Measurements from ENCODE around the gene BLVRB. TPM values are rescaled to one million over a fixed set of nuclear protein-coding genes. Genes with fewer than 3 reads are reported as not detected.
"Not testable (repeated sequence)": the region's sequence is repeated elsewhere in the genome, so short reads cannot be mapped to it uniquely, and the experiment has no call there.

Gene BLVRB
- polyA plus RNA-seq, 3 donors from 2014 or later = 30.8 to 52.5 (median 45.9) TPM

GRCh38 chr19:40501599-40501998 is 36.1 kb upstream of the BLVRB start:
- no peaks in the 10 kb centered on the region for H3K4me1 Mint-ChIP-seq
- H3K27me3 Mint-ChIP-seq (ENCODE audit: low read depth in 3 of 3) = peaks cover 5 to 27% (median 6%) of the 10 kb centered on the region in 3 donors
- H3K4me3 Mint-ChIP-seq = no peak overlapping the region
- peaks cover 0 to 4% (median 0%) of the 10 kb centered on the region in 3 donors for H3K36me3 Mint-ChIP-seq
- no peak for DNase-seq
- no peak overlapping the region for H3K27ac Mint-ChIP-seq
- peaks cover 0 to 3% (median 0%) of the 10 kb centered on the region in 6 donors for H3K9me3 Mint-ChIP-seq

DNA sequence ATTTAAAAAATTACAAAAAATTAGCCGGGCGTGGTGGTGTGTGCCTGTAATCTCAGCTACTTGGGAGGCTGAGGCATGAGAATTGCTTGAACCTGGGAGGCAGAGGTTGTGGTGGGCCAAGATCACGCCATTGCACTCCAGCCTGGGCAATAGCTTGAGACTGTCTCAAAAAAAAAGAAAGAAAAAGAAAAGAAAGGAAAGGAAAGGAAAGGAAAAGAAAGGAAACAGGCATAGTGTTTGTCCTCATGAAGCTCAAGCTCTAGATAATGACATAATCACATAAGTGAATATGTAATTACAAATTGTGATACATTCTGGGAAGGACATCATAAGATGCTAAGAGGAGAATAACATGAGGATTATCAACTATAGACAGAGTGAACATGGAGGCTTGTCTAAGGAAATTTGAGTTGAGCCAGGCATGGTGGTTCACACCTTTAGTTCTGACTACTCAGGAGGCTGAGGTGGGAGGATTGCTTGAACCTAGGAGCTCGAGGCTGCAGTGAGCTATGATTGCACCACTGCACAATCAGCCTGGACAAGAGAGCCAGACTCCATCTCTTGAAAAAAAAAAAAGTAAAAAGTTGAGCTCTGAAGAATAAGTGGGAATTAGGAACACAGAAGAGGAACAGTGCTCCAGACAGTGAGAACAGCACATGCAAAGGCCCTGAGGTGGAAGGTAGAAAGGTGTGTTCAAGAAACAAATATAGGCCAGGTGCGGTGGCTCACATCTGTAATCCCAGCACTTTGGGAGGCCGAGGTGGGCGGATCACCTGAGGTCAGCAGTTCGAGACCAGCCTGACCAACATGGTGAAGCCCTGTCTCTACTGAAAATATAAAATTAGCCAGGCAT is 35.4 kb upstream of the BLVRB start:
- not testable (repeated sequence) for H3K27ac Mint-ChIP-seq, H3K4me3 Mint-ChIP-seq, H3K36me3 Mint-ChIP-seq, DNase-seq, H3K9me3 Mint-ChIP-seq, H3K4me1 Mint-ChIP-seq
- peaks cover 5 to 26% (median 6%) of the 10 kb centered on the region in 3 donors for H3K27me3 Mint-ChIP-seq (ENCODE audit: low read depth in 3 of 3)

GRCh38 chr19:40499320-40499719 is 33.8 kb upstream of the BLVRB start:
- no peaks in the 10 kb centered on the region for H3K4me1 Mint-ChIP-seq
- H3K9me3 Mint-ChIP-seq = peaks cover 0 to 2% (median 0%) of the 10 kb centered on the region in 6 donors
- no peak overlapping the region for H3K27ac Mint-ChIP-seq
- H3K4me3 Mint-ChIP-seq = no peak overlapping the region
- H3K36me3 Mint-ChIP-seq = no peaks in the 10 kb centered on the region
- H3K27me3 Mint-ChIP-seq (ENCODE audit: low read depth in 3 of 3) = peaks cover 2 to 26% (median 6%) of the 10 kb centered on the region in 3 donors
- no peak for DNase-seq

DNA sequence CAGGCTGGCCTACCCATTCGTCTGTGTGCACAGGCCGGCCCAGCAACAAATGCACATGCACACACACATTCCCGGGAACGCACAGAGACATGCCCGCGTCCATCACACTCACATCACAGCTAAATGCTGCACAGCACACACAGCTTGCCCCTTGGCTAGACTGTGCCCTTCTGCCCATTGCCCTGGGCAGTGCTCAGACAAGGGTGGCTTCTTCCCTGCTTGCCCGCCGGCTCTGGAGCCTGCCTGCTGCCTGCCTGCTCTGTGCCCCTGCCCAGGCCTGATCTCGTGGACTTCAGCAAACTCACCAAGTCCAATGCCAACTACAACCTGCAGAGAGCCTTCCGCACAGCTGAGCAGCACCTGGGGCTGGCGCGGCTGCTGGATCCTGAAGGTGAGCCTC is 31.7 kb upstream of the BLVRB start:
- H3K9me3 Mint-ChIP-seq = no peaks in the 10 kb centered on the region
- no peaks in the 10 kb centered on the region for H3K36me3 Mint-ChIP-seq
- H3K4me3 Mint-ChIP-seq = no peak overlapping the region
- DNase-seq = no peak
- H3K27ac Mint-ChIP-seq = no peak overlapping the region
- H3K27me3 Mint-ChIP-seq (ENCODE audit: low read depth in 3 of 3) = peaks cover 3 to 19% (median 4%) of the 10 kb centered on the region in 3 donors
- H3K4me1 Mint-ChIP-seq = no peaks in the 10 kb centered on the region

GRCh38 chr19:40494191-40494838 is 28.8 kb upstream of the BLVRB start:
- DNase-seq = no peak
- Mint-ChIP-seq H3K27ac (peak overlapping the region in 2 of 6 donors; percentile 6 to 7), H3K4me3 (no peak overlapping the region), H3K4me1 (no peaks in the 10 kb centered on the region), H3K27me3 (ENCODE audit: low read depth in 3 of 3) (peaks cover 2 to 16% (median 4%) of the 10 kb centered on the region in 3 donors), H3K36me3 (peaks cover 0 to 3% (median 0%) of the 10 kb centered on the region in 3 donors), H3K9me3 (no peaks in the 10 kb centered on the region)

DNA sequence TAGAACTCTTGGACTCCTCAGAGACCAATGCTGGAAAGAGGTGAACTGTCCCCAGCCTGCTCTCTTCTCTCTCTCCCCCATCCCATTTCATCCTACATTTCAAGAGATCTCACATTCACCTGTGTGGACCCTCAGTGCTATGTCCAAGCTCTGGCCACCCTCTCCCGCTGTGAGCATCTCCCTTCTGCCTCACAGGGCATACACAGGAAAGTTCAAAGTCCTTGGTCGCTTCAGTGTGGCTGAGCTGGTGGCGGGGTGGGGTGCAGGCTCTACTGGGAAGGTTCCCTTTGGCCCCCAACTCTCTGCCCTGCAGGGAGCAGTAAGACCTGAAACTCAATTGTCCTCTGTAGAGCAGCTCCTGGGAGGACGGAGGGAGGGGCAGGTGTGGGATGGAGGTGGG is 28.2 kb upstream of the BLVRB start:
- no peak overlapping the region for H3K27ac Mint-ChIP-seq
- DNase-seq = no peak

DNA sequence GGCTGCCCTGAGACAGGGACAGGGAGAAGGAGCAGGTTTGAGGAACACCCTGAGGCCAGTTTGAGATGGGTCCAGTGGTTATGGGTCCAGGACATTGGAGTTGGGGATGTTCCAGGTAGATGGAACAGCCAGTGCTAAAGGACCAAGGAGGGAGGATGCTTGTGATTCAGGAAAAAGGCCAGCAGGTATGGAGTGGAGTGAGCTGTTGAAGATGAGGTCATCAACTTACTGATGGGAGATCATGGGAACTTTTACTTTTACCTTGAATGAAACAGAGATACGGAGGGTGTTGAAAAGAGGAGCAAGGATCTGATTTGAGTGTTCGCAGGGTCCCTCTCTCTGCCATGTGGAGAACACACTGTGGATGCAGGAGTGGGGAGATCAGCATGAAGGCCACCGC is 26.7 kb upstream of the BLVRB start:
- DNase-seq = no peak
- H3K4me3 Mint-ChIP-seq = no peak overlapping the region
- no peaks in the 10 kb centered on the region for H3K9me3 Mint-ChIP-seq
- H3K27ac Mint-ChIP-seq = peak overlapping the region in 1 of 6 donors; percentile 41
- H3K4me1 Mint-ChIP-seq = peaks cover 6 to 7% of the 10 kb centered on the region in 2 donors
- H3K27me3 Mint-ChIP-seq (ENCODE audit: low read depth in 3 of 3) = peaks cover 5 to 13% (median 7%) of the 10 kb centered on the region in 3 donors
- H3K36me3 Mint-ChIP-seq = peaks cover 0 to 3% (median 0%) of the 10 kb centered on the region in 3 donors

More for the DNA sequence above, 28.2 kb upstream of the BLVRB start:
- H3K36me3 Mint-ChIP-seq = peaks cover 0 to 3% (median 0%) of the 10 kb centered on the region in 3 donors
- peaks cover 2 to 16% (median 4%) of the 10 kb centered on the region in 3 donors for H3K27me3 Mint-ChIP-seq (ENCODE audit: low read depth in 3 of 3)
- H3K4me1 Mint-ChIP-seq = no peaks in the 10 kb centered on the region
- H3K4me3 Mint-ChIP-seq = no peak overlapping the region
- H3K9me3 Mint-ChIP-seq = no peaks in the 10 kb centered on the region

DNA sequence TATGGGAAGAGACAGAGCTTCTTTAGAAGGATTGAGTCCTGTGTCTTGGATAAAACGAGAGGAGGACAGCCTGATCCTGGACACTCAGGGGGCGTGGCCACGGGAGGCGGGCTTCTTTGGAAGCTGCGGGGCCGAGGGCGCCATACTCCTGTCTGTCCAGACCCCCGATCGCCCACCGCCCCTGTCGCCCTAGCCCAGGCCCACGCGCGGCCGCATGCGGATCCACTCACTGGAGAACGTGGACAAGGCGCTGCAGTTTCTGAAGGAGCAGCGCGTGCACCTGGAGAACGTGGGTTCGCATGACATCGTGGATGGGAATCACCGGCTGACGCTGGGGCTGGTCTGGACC is 24.3 kb upstream of the BLVRB start:
- Mint-ChIP-seq H3K27me3 (ENCODE audit: low read depth in 3 of 3) (peaks cover 5 to 11% (median 9%) of the 10 kb centered on the region in 3 donors), H3K36me3 (peaks cover 0 to 3% (median 0%) of the 10 kb centered on the region in 3 donors), H3K27ac (no peak overlapping the region)

DNA sequence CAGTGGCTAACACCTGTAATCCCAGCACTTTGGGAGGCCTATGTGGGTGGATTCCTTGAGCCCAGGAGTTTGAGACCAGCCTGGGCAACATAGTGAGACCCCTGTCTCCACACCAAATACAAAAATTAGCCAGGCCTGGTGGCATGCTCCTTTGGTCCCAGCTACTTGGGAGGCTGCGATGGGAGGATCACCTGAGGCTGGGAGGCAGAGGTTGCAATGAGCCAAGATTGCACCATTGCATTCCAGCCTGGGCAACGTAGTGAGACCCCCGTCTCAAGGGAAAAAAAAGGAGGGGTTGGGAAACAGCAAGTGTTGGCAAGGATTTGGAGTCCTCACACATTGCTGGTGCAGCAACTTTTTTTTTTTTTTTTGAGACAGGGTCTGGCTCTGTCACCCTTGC is 20.5 kb upstream of the BLVRB start:
- no peak overlapping the region for H3K27ac Mint-ChIP-seq
- H3K9me3 Mint-ChIP-seq = peaks cover 0 to 2% (median 0%) of the 10 kb centered on the region in 6 donors
- peaks cover 6 to 7% of the 10 kb centered on the region in 2 donors for H3K4me1 Mint-ChIP-seq
- no peak for DNase-seq
- H3K27me3 Mint-ChIP-seq (ENCODE audit: low read depth in 3 of 3) = peaks cover 5 to 9% (median 6%) of the 10 kb centered on the region in 3 donors
- H3K4me3 Mint-ChIP-seq = no peak overlapping the region
- peaks cover 0 to 1% (median 0%) of the 10 kb centered on the region in 3 donors for H3K36me3 Mint-ChIP-seq

More for the DNA sequence above, 24.3 kb upstream of the BLVRB start:
- Mint-ChIP-seq H3K4me1 (peaks cover 6 to 7% of the 10 kb centered on the region in 2 donors), H3K4me3 (no peak overlapping the region), H3K9me3 (peaks cover 0 to 2% (median 0%) of the 10 kb centered on the region in 6 donors)
- no peak for DNase-seq

GRCh38 chr19:40475878-40476644 is 10.5 kb upstream of the BLVRB start:
- not testable (repeated sequence) for H3K9me3 Mint-ChIP-seq, H3K4me3 Mint-ChIP-seq, H3K4me1 Mint-ChIP-seq, H3K36me3 Mint-ChIP-seq, H3K27ac Mint-ChIP-seq, DNase-seq
- peaks cover 2 to 15% (median 3%) of the 10 kb centered on the region in 3 donors for H3K27me3 Mint-ChIP-seq (ENCODE audit: low read depth in 3 of 3)

DNA sequence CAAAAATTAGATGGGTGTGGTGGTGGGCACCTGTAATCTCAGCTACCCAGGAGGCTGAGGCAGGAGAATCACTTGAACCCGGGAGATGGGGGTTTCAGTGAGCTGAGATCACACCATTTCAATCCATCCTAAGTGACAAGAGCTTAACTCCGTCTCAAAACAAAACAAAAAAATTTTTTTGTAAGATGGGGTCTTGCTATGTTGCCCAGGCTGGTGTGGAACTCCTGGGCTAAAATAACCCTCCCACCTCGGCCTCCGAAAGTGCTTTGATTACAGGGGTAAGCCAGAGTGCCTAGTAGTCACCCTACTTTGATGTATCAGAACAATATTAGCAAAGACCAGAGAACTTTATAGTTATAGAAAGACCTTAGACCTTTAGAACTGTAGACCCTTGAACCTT is 9.2 kb upstream of the BLVRB start:
- Mint-ChIP-seq H3K27me3 (ENCODE audit: low read depth in 3 of 3) (peaks cover 1 to 11% (median 4%) of the 10 kb centered on the region in 3 donors), H3K9me3 (no peaks in the 10 kb centered on the region), H3K36me3 (no peaks in the 10 kb centered on the region), H3K27ac (peak overlapping the region in 1 of 6 donors; percentile 45), H3K4me3 (no peak overlapping the region), H3K4me1 (no peaks in the 10 kb centered on the region)
- DNase-seq = no peak

DNA sequence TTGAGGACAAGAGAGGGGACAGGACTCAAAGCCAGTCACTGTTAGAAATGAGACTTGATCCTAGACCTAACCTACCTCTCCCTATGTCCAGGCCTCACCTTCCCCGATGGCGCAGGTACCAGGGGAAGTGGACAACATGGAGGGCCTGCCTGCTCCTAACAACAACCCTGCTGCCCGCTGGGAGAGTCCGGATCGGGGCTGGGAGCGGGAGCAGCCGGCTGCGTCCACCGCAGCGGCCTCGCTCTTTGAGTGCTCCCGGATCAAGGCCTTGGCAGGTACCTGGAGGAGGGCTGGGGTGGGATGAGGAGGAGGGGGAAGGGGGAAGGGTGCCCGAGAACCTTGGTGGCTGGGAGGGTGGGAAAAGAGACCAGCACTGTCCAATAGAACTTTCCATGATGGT is 7.0 kb upstream of the BLVRB start:
- Mint-ChIP-seq H3K36me3 (no peaks in the 10 kb centered on the region), H3K27me3 (ENCODE audit: low read depth in 3 of 3) (peaks cover 13 to 23% (median 20%) of the 10 kb centered on the region in 3 donors), H3K27ac (peak overlapping the region in 1 of 6 donors; percentile 41)

DNA sequence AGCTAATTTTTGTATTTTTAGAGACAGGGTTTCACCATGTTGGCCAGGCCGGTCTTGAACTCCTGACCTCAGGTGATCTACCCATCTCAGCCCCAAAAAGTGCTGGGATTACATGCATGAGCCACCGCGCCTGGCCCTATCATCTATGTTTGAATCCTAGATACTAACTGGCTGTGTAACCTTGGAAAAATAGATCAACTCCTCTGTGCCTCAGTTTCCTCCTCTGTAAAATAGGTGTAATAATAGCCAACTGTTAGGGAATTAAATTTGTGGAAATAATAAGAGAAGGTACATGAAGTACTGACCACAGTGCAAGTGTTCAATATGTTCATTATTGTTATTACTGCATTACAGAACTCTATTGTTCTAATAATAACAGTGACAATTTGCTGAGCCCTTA is 5.6 kb upstream of the BLVRB start:
- peak overlapping the region in 1 of 6 donors; percentile 65 for H3K27ac Mint-ChIP-seq
- no peak overlapping the region for H3K4me3 Mint-ChIP-seq
- no peaks in the 10 kb centered on the region for H3K36me3 Mint-ChIP-seq

More for the DNA sequence above, 7.0 kb upstream of the BLVRB start:
- H3K9me3 Mint-ChIP-seq = no peaks in the 10 kb centered on the region
- H3K4me3 Mint-ChIP-seq = no peak overlapping the region
- DNase-seq = no peak
- peaks cover 0 to 5% of the 10 kb centered on the region in 2 donors for H3K4me1 Mint-ChIP-seq

More for the DNA sequence above, 5.6 kb upstream of the BLVRB start:
- H3K4me1 Mint-ChIP-seq = peaks cover 8 to 11% of the 10 kb centered on the region in 2 donors
- peaks cover 0 to 5% (median 0%) of the 10 kb centered on the region in 6 donors for H3K9me3 Mint-ChIP-seq
- no peak for DNase-seq
- H3K27me3 Mint-ChIP-seq (ENCODE audit: low read depth in 3 of 3) = peaks cover 20 to 27% (median 27%) of the 10 kb centered on the region in 3 donors
